ENCODE results near the gene MTMR4.
"Not testable (repeated sequence)": the region's sequence is repeated elsewhere in the genome, so short reads cannot be mapped to it uniquely, and the experiment has no call there.

MTMR4 gene

GRCh38 chr17:58513965-58514769 lies at the start of gene MTMR4:
Gene MTMR4, minus strand, starts transcription at chr17:58514638. Its CDS starts 231 bp downstream, at chr17:58514407.
- peak; percentile 91 for DNase-seq

GRCh38 chr17:58560511-58560910 lies 46.1 kb upstream of the MTMR4 start:
- DNase-seq: peak; percentile 96

GRCh38 chr17:58557981-58558380 lies 43.5 kb upstream of the MTMR4 start:
- DNase-seq: no peak

GRCh38 chr17:58556833-58557250 lies 42.4 kb upstream of the MTMR4 start:
- DNase-seq: no peak

- DNase-seq: not testable (repeated sequence)
Observed at GRCh38 chr17:58555109-58555508, 40.7 kb upstream of the MTMR4 start.

GRCh38 chr17:58541249-58541648 lies 26.8 kb upstream of the MTMR4 start:
- DNase-seq: no peak

- DNase-seq: no peak
Observed at GRCh38 chr17:58539698-58540097, 25.3 kb upstream of the MTMR4 start.

- DNase-seq: no peak
Observed at GRCh38 chr17:58538811-58539409, 24.5 kb upstream of the MTMR4 start.

GRCh38 chr17:58537266-58537665 lies 22.8 kb upstream of the MTMR4 start:
- no peak for DNase-seq

GRCh38 chr17:58536542-58536941 lies 22.1 kb upstream of the MTMR4 start:
- DNase-seq: no peak

- no peak for DNase-seq
Observed at GRCh38 chr17:58535431-58535830, 21.0 kb upstream of the MTMR4 start.

GRCh38 chr17:58534901-58535421 lies 20.5 kb upstream of the MTMR4 start:
- no peak for DNase-seq

- no peak for DNase-seq
Observed at GRCh38 chr17:58534331-58534730, 19.9 kb upstream of the MTMR4 start.

GRCh38 chr17:58533616-58534188 lies 19.3 kb upstream of the MTMR4 start:
- DNase-seq: no peak

- no peak for DNase-seq
Observed at GRCh38 chr17:58532555-58532951, 18.1 kb upstream of the MTMR4 start.

GRCh38 chr17:58531661-58532554 lies 17.5 kb upstream of the MTMR4 start:
- DNase-seq: peak; percentile 43

- no peak for DNase-seq
Observed at GRCh38 chr17:58531122-58531521, 16.7 kb upstream of the MTMR4 start.

GRCh38 chr17:58530655-58531054 lies 16.2 kb upstream of the MTMR4 start:
- no peak for DNase-seq

GRCh38 chr17:58529275-58529674 lies 14.8 kb upstream of the MTMR4 start:
- DNase-seq: no peak

GRCh38 chr17:58528443-58528842 lies 14.0 kb upstream of the MTMR4 start:
- DNase-seq: no peak

GRCh38 chr17:58527949-58528348 lies 13.5 kb upstream of the MTMR4 start:
- DNase-seq: no peak

- no peak for DNase-seq
Observed at GRCh38 chr17:58527306-58527705, 12.9 kb upstream of the MTMR4 start.

GRCh38 chr17:58525239-58525638 lies 10.8 kb upstream of the MTMR4 start:
- DNase-seq: no peak
